IMR-90 (cell line): ENCODE results near the gene ANKRD2.

ENCODE experiments used
- CEBPB ChIP-seq: IDR thresholded peaks from 2 replicates; pipeline ENCODE4 v1.6.1; 2012; ENCODE audit warnings: low read depth, low read length, improper control_type of control experiment
- CTCF ChIP-seq: conservative IDR thresholded peaks from 2 replicates; pipeline ENCODE4 v1.5.1; 2012; ENCODE audit warnings: mild to moderate bottlenecking, low read depth, low read length, improper control_type of control experiment
- ELK1 ChIP-seq: fragments of 150-350 bp; IDR thresholded peaks from 2 replicates; pipeline ENCODE4 v1.6.1; 2016; ENCODE audit warnings: low read depth, mild to moderate bottlenecking, low read length, moderate library complexity, borderline replicate concordance
- MAFK ChIP-seq: IDR thresholded peaks from 2 replicates; pipeline ENCODE4 v1.6.1; 2012; ENCODE audit warnings: low read depth, low read length, improper control_type of control experiment
- POLR2A ChIP-seq: IDR thresholded peaks from 2 replicates; pipeline ENCODE4 v1.6.1; 2012; ENCODE audit warnings: mild to moderate bottlenecking, low read depth, low read length
- RAD21 ChIP-seq: IDR thresholded peaks from 2 replicates; pipeline ENCODE4 v1.6.1; 2012; ENCODE audit warnings: low read length, improper control_type of control experiment
- RCOR1 ChIP-seq: IDR thresholded peaks from 2 replicates; pipeline ENCODE4 v1.6.1; 2012; ENCODE audit warnings: mild to moderate bottlenecking, low read length, improper control_type of control experiment; ENCODE audit not compliant: insufficient replicate concordance
- USF2 ChIP-seq: fragments of 150-350 bp; IDR thresholded peaks from 2 replicates; pipeline ENCODE4 v1.6.1; 2017; ENCODE audit warnings: mild to moderate bottlenecking, antibody characterized with exemption, low read length, low read depth

GRCh38 chr10:97577701-97578100 is 5.1 kb downstream of the ANKRD2 start:
- no peak for TF ChIP-seq CTCF
- no peak for TF ChIP-seq ELK1
- TF ChIP-seq POLR2A, result no peak
- TF ChIP-seq USF2, result no peak
- no peak for TF ChIP-seq RCOR1
- TF ChIP-seq CEBPB, result no peak
- no peak for TF ChIP-seq RAD21
- no peak for TF ChIP-seq MAFK
